COLO668 (cell line): ENCODE measurements around the gene FXYD2.

Experiments
- DNase-seq: peaks from one replicate; lab custom pipeline; 2025; ENCODE audit not compliant: unreplicated experiment; lab: John Stamatoyannopoulos, UW

FXYD2 gene

GRCh38 chr11:117770061-117770460 lies 54.5 kb downstream of the FXYD2 start:
- peak; percentile 37 for DNase-seq
